Keratinocyte (primary cell): ENCODE measurements around the gene CELSR1.

Experiments used
- EZH2 ChIP-seq: IDR thresholded peaks from one replicate; pipeline ENCODE4 v1.6.1; 2012; ENCODE audit warnings: inconsistent platforms, mild to moderate bottlenecking, low read length, moderate library complexity
- TF ChIP-seq, protein P1 (sequence below), 3 experiments: IDR thresholded peaks in 1 of 3; conservative IDR thresholded peaks in 1 of 3; optimal IDR thresholded peaks in 1 of 3; 2 replicates in 2 of 3; 3 replicates in 1 of 3; pipeline versions ENCODE3 to v1.5.1; 2011; ENCODE audit warnings: low read length in 3 of 3, mild to moderate bottlenecking in 3 of 3, moderate library complexity in 2 of 3, control low read depth in 1 of 3, inconsistent platforms in 1 of 3; ENCODE audit not compliant: insufficient read depth in 2 of 3; ENCODE audit errors: extremely low read depth in 1 of 3

DNA sequence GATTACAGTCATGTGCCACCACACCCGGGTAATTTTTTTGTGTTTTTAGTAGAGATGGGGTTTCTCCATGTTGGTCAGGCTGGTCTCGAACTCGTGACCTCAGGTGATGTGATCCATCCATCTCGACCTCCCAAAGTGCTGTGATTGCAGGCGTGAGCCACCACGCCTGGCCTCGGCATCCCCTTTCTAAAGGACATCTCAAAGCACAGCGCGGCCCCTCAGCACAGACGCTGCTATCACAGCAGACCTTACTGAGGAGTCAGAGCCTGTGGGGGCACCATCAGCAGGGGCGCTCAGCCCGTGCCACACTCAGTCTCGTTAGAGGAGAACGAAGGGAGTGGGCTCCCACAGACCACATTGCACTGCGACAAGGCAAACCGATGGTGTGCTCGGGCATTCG lies 19.4 kb downstream of the CELSR1 start:
- TF ChIP-seq EZH2 = no peak
- TF ChIP-seq, protein P1, sequence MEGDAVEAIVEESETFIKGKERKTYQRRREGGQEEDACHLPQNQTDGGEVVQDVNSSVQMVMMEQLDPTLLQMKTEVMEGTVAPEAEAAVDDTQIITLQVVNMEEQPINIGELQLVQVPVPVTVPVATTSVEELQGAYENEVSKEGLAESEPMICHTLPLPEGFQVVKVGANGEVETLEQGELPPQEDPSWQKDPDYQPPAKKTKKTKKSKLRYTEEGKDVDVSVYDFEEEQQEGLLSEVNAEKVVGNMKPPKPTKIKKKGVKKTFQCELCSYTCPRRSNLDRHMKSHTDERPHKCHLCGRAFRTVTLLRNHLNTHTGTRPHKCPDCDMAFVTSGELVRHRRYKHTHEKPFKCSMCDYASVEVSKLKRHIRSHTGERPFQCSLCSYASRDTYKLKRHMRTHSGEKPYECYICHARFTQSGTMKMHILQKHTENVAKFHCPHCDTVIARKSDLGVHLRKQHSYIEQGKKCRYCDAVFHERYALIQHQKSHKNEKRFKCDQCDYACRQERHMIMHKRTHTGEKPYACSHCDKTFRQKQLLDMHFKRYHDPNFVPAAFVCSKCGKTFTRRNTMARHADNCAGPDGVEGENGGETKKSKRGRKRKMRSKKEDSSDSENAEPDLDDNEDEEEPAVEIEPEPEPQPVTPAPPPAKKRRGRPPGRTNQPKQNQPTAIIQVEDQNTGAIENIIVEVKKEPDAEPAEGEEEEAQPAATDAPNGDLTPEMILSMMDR (optimal IDR thresholded peaks at IDR 0.05 in 1 of 3, IDR thresholded peaks at IDR 0.05 in 1 of 3, conservative IDR thresholded peaks at IDR 0.05 in 1 of 3; ENCODE audit: extremely low read depth in 1 of 3, insufficient read depth in 2 of 3, low read length in 3 of 3) = no peak
